ENCODE measurements around the gene TMUB2. TPM values are rescaled to one million over a fixed set of nuclear protein-coding genes. Genes with fewer than 3 reads are reported as not detected.
A peak's percentile ranks its signal among the peaks of the same experiment; 100 is the strongest.

Gene TMUB2
- total RNA-seq, 1 donor, result 20.4 TPM

DNA sequence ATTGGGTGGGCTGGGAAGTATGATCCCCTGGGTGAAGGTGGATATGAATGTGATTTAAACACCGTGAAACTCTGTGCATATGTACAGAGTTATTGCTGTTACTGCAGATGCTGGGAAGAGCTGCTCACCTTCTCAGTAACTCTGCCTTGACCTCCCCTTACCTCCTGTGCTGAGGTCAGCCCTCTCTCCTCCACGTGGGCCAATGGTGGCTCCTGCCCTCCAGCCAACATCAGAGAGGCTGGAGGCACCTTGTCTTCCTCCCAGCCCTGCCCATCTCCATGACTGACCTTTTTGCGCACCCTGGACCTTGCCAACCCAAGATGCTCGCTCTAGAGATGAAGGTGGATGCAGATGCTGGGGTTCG, 16.7 kb upstream of the TMUB2 start:
- H3K27me3 ChIP-seq (ENCODE audit: insufficient read depth, low read length), result no peaks in the 10 kb centered on the region
- H3K4me3 ChIP-seq (ENCODE audit: low read length), result no peak overlapping the region
- H3K9me3 ChIP-seq (ENCODE audit: low read depth, low read length), result no peaks in the 10 kb centered on the region
- peaks cover 4% of the 10 kb centered on the region for H3K4me1 ChIP-seq (ENCODE audit: insufficient read depth, low read length)

DNA sequence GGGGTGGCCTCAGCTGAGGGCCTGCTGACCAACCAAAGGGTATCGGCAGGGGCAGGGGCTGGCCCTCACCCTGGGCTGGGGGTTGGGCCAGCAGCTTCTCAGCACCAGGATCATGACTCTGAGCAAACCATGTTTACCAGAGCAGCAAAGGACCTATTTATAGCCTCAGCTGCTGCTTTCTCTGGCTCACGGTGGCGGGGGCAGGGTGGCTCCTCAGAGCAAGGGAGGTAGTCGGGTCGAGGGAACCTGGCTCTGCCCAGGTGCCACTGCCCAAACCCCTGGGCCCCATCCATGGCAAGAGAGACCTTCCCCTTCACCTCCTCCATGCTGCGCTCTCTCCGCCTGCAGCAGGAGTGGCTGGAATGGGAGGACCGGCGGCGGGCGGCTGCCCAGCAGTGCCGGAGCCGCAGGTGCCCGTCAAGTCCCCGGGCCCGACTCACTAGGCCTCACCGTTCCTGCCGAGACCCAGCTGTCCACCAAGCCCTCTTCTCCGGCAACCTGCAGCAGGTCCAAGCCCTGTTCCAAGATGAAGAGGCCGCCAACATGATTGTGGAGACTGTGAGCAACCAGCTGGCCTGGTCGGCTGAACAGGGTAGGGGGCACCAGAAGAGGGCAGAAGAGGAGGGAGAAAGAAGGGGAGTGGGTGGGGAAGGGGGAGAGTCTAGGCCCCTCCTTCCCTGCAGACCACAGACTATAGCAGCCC, 16.1 kb upstream of the TMUB2 start, which contains the start of gene ASB16:
Gene ASB16, plus strand, starts transcription at position 206 of the 703 bp plus-strand sequence. Its CDS starts 86 bp downstream, at position 292.
- no peak within 1 kb of the TSS for H3K4me3 ChIP-seq (ENCODE audit: low read length)
- no peaks in the 10 kb centered on the region for H3K27me3 ChIP-seq (ENCODE audit: insufficient read depth, low read length)
- peaks cover 4% of the 10 kb centered on the region for H3K4me1 ChIP-seq (ENCODE audit: insufficient read depth, low read length)
- no peaks in the 10 kb centered on the region for H3K9me3 ChIP-seq (ENCODE audit: low read depth, low read length)

DNA sequence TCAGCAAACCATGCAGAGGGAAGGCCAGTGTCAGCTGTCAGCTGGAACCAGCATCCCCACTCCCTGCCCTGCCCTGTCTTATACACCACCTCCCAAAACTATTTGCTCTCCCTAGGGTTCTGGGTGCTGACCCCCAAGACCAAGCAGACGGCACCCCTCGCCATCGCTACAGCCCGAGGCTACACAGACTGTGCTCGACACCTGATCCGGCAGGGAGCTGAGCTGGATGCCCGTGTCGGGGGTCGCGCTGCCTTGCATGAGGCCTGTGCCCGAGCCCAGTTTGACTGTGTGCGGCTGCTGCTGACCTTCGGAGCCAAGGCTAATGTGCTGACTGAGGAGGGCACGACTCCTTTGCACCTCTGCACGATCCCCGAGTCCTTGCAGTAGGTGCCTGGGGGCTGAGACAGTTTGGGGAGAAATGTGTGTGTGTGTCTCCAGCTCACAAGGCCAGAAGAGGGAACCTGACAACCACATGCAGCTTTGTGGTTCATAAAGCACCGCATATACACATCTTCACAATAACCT, 14.8 kb upstream of the TMUB2 start:
- Histone ChIP-seq H3K9me3 (ENCODE audit: low read depth, low read length) (no peaks in the 10 kb centered on the region), H3K4me3 (ENCODE audit: low read length) (no peak overlapping the region), H3K27me3 (ENCODE audit: insufficient read depth, low read length) (no peaks in the 10 kb centered on the region), H3K4me1 (ENCODE audit: insufficient read depth, low read length) (peaks cover 4% of the 10 kb centered on the region)

DNA sequence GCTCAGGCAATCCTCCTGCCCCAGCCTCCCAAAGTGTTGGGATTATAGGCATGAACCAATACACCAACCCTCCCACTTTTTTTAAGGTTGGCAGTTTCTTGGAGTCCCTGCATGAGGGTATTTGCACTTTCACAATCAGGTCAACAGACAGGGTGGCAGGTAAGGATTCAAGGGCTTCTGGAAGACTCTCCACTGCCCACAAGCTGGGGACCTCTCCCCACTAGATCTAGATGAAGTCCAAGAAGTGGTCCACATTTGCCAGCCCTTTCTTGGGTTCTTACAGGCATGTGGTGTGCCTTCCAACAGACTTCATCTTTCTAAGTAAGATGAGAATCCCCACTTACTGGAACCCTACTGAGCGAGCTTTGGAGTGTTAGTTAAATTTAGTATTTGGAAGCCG, 12.3 kb upstream of the TMUB2 start:
- Histone ChIP-seq H3K9me3 (ENCODE audit: low read depth, low read length) (no peaks in the 10 kb centered on the region), H3K27me3 (ENCODE audit: insufficient read depth, low read length) (no peaks in the 10 kb centered on the region), H3K4me3 (ENCODE audit: low read length) (no peak overlapping the region), H3K4me1 (ENCODE audit: insufficient read depth, low read length) (peaks cover 8% of the 10 kb centered on the region)

DNA sequence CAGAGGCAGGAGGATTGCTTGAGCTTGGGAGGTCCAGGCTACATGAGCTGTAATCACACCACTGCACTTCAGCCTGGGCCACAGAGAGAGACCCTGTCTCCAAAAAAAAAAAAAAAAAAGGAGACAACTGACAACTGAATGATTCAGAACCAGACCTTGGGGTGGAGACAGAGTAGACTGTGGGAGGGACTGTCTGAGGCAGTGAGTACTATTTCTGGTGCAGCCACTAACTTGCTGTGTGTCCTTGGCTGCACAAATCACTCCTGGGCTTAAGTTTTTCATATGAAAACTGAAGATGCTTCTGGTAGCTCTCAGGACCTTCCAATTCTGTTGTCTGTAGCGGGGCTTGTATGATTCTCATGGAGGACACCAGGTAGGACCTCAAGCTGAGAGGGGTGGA, 10.5 kb upstream of the TMUB2 start:
- H3K4me1 ChIP-seq (ENCODE audit: insufficient read depth, low read length), result peaks cover 8% of the 10 kb centered on the region
- no peak overlapping the region for H3K4me3 ChIP-seq (ENCODE audit: low read length)
- no peaks in the 10 kb centered on the region for H3K9me3 ChIP-seq (ENCODE audit: low read depth, low read length)
- no peaks in the 10 kb centered on the region for H3K27me3 ChIP-seq (ENCODE audit: insufficient read depth, low read length)

DNA sequence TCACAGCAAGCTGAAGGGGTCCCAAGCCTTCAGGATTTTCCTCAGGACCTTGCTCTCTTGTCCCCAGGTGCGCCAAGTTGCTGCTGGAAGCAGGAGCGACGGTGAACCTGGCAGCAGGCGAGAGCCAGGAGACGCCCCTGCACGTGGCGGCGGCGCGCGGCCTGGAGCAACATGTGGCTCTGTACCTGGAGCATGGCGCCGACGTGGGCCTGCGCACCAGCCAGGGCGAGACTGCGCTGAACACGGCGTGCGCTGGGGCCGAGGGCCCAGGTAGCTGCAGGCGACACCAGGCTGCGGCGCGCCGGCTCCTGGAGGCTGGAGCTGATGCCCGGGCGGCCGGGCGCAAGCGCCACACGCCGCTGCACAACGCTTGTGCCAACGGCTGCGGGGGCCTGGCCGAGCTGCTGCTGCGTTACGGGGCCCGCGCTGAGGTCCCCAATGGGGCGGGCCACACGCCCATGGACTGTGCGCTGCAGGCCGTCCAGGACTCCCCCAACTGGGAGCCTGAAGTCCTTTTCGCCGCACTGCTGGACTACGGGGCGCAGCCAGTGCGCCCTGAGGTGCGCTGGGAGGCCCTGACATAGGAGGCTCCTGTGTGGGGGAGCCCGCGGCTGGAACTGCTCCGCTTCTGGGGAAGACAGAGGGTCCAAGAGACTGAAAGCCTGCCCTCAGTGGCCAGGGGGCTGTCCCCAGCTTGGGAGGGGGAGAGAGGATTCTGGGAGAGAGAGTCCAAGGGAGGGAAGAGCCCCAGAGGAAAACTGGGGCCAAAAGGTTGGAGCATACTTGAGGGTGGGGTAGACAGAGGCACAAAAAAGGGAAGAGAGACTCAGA, 9.9 kb upstream of the TMUB2 start:
- Histone ChIP-seq H3K4me3 (ENCODE audit: low read length) (no peak overlapping the region), H3K27me3 (ENCODE audit: insufficient read depth, low read length) (no peaks in the 10 kb centered on the region), H3K4me1 (ENCODE audit: insufficient read depth, low read length) (peaks cover 8% of the 10 kb centered on the region)

DNA sequence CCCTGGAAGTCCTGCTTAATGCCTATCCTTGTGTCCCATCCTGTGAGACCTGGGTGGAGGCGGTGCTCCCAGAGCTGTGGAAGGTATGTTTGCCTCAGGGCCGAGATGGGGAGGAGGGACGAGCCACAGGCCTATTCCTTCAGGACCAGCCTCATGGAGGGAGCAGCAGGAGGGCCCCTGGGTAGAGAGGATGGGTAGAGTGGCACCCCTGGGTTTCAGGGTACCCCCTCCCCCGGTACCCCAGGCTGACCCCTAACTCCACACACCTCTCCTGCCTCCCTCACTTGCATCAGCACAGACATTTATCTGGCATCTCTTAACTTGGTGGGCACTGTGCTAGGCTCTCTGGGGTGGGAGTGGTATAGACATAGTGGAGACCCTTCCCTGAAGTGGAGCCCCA, 9.1 kb upstream of the TMUB2 start:
- H3K4me1 ChIP-seq (ENCODE audit: insufficient read depth, low read length), result peaks cover 8% of the 10 kb centered on the region
- H3K4me3 ChIP-seq (ENCODE audit: low read length), result no peak overlapping the region
- no peaks in the 10 kb centered on the region for H3K9me3 ChIP-seq (ENCODE audit: low read depth, low read length)
- no peaks in the 10 kb centered on the region for H3K27me3 ChIP-seq (ENCODE audit: insufficient read depth, low read length)

More for the DNA sequence above, 9.9 kb upstream of the TMUB2 start:
- no peaks in the 10 kb centered on the region for H3K9me3 ChIP-seq (ENCODE audit: low read depth, low read length)

DNA sequence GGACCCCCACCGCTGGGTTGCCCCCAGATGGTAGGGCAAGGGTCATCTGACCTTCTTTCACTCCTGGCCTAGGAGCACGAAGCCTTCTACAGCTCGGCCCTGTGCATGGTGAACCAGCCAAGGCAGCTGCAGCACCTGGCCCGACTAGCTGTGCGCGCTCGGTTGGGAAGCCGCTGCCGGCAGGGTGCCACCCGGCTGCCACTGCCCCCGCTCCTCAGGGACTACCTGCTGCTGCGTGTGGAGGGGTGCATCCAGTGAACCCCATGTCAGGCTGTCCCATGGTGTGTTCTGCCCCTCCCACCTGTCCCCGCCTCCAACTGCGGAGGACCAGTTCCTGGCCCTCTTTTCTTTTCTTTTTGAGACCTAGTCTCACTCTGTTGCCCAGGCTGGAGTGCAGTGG, 8.6 kb upstream of the TMUB2 start:
- Histone ChIP-seq H3K27me3 (ENCODE audit: insufficient read depth, low read length) (no peaks in the 10 kb centered on the region), H3K4me1 (ENCODE audit: insufficient read depth, low read length) (peaks cover 8% of the 10 kb centered on the region), H3K9me3 (ENCODE audit: low read depth, low read length) (no peaks in the 10 kb centered on the region), H3K4me3 (ENCODE audit: low read length) (no peak overlapping the region)

DNA sequence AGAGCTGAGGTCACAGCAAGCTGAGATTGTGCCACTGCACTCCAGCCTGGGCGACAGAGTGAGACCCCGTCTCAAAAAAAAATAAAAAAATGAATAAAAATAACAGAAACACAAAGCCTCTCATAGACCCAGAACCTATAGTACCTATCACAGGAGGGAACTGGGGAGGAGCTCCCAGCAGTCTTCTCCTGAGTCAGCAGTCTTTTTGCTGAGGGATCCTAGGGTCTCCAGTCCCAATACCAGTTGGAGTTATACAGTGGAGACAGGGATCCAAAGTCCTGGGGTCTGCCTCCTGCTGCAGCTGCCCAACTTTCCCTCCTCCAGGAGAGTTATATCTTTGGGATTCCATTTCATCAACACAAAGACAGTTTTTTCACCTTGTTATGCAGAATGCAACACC, 3.7 kb upstream of the TMUB2 start:
- no peaks in the 10 kb centered on the region for H3K27me3 ChIP-seq (ENCODE audit: insufficient read depth, low read length)
- H3K9me3 ChIP-seq (ENCODE audit: low read depth, low read length), result no peaks in the 10 kb centered on the region
- H3K4me3 ChIP-seq (ENCODE audit: low read length), result no peak overlapping the region
- peaks cover 36% of the 10 kb centered on the region for H3K4me1 ChIP-seq (ENCODE audit: insufficient read depth, low read length)

DNA sequence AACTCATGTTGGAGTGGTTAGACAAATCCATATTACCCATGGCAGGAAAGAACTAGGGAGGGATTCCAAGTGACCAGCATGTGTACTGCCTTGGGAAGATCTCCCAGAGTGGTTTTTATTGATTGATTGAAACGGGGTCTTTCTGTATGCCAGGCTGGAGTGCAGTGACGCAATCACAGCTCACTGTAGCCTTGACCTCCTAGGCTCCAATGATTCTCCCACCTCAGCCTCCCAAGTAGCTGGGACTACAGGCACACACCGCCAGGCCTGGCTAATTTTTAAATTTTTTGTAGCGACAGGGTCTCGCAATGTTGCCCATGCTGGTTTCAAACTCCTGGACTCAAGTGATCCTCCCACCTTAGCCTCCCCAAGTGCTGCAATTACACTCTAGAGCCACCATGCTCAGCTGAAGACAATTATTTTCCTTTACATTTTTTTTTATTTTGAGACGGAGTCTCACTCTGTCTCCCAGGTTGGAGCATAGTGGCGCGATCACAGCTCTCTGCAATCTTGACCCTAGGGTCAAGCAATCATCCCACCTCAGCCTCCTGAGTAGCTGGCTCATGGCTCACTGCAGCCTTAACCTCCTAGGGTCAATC, 2.5 kb upstream of the TMUB2 start:
- no peaks in the 10 kb centered on the region for H3K27me3 ChIP-seq (ENCODE audit: insufficient read depth, low read length)
- H3K9me3 ChIP-seq (ENCODE audit: low read depth, low read length), result no peaks in the 10 kb centered on the region
- peaks cover 40% of the 10 kb centered on the region for H3K4me1 ChIP-seq (ENCODE audit: insufficient read depth, low read length)
- no peak overlapping the region for H3K4me3 ChIP-seq (ENCODE audit: low read length)

DNA sequence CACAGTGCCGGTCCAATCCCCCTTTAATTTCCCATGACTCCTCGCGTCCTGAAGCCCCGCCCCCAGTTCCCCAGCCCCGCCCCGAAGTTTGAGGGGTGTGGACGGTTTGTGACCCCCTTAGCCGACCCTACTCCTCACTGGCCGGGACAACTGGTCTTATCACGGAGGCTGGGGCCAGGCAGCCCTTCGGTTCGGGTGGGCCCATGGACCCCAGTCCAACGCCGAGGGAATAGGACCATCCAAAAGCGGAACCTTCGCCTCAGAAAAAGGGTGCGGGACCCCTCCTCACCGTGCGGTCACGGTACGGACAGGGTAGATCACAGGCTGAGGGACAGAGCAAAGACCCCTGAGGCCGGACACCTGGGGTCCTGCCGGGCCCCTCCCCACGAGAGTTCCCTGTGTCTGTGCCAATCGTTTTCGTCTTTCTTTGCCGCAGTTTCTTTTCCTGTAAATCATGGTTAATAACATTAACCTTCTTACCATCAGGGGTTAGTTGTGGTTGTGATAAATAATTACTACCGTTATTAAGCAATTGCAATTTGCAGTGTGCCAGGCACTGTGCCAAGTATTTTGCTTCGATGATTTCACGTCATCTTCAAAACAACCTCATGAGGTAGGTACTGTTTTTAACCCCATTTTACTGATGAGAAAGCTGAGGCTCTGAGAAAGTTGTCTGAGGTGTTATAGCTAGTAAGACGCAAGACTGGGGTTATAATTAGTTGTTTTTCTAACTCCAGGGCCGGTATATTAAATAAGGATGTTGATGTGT, 543 bp downstream of the TMUB2 start:
- H3K27me3 ChIP-seq (ENCODE audit: insufficient read depth, low read length), result no peaks in the 10 kb centered on the region
- H3K4me1 ChIP-seq (ENCODE audit: insufficient read depth, low read length), result peaks cover 43% of the 10 kb centered on the region
- peak overlapping the region; percentile 93 for H3K4me3 ChIP-seq (ENCODE audit: low read length)
- no peaks in the 10 kb centered on the region for H3K9me3 ChIP-seq (ENCODE audit: low read depth, low read length)

DNA sequence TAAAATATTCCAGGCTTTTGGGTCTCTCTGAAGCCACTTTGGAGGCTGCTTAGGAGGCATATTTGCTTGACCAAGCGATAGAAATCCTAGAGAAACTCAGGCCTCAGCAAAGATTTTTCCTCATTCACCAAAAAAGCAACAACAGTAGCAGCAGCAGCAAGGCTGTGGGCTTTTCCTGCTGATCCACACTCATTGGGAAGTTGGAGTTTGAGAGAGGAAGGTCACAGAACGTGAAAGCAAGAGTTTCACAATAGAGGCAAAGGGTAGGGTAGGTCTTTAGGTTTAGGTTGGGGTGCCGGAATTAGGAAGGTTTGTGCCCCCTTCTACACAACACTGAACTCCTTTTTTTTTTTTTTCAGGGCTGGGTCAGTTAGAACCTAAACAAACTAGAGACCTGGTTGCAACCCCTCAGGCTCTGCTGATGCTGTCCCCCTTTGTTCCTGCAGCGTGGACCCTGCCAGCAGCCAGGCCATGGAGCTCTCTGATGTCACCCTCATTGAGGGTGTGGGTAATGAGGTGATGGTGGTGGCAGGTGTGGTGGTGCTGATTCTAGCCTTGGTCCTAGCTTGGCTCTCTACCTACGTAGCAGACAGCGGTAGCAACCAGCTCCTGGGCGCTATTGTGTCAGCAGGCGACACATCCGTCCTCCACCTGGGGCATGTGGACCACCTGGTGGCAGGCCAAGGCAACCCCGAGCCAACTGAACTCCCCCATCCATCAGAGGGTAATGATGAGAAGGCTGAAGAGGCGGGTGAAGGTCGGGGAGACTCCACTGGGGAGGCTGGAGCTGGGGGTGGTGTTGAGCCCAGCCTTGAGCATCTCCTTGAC, 2.0 kb downstream of the TMUB2 start:
- H3K4me3 ChIP-seq (ENCODE audit: low read length), result no peak overlapping the region
- H3K27me3 ChIP-seq (ENCODE audit: insufficient read depth, low read length), result no peaks in the 10 kb centered on the region
- H3K4me1 ChIP-seq (ENCODE audit: insufficient read depth, low read length), result peaks cover 45% of the 10 kb centered on the region
- no peaks in the 10 kb centered on the region for H3K9me3 ChIP-seq (ENCODE audit: low read depth, low read length)

DNA sequence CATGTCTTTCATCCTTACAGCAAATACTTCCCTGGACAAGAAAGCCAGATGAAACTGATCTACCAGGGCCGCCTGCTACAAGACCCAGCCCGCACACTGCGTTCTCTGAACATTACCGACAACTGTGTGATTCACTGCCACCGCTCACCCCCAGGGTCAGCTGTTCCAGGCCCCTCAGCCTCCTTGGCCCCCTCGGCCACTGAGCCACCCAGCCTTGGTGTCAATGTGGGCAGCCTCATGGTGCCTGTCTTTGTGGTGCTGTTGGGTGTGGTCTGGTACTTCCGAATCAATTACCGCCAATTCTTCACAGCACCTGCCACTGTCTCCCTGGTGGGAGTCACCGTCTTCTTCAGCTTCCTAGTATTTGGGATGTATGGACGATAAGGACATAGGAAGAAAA, 3.7 kb downstream of the TMUB2 start:
- Histone ChIP-seq H3K27me3 (ENCODE audit: insufficient read depth, low read length) (no peaks in the 10 kb centered on the region), H3K9me3 (ENCODE audit: low read depth, low read length) (no peaks in the 10 kb centered on the region), H3K4me3 (ENCODE audit: low read length) (no peak overlapping the region), H3K4me1 (ENCODE audit: insufficient read depth, low read length) (peaks cover 30% of the 10 kb centered on the region)

DNA sequence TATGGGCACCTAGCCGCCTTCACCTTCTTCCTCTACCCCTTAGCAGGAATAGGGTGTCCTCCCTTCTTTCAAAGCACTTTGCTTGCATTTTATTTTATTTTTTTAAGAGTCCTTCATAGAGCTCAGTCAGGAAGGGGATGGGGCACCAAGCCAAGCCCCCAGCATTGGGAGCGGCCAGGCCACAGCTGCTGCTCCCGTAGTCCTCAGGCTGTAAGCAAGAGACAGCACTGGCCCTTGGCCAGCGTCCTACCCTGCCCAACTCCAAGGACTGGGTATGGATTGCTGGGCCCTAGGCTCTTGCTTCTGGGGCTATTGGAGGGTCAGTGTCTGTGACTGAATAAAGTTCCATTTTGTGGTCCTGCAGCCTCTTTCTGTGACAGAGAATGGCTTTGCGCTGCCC, 4.6 kb downstream of the TMUB2 start:
- Histone ChIP-seq H3K4me3 (ENCODE audit: low read length) (no peak overlapping the region), H3K4me1 (ENCODE audit: insufficient read depth, low read length) (peaks cover 23% of the 10 kb centered on the region), H3K9me3 (ENCODE audit: low read depth, low read length) (no peaks in the 10 kb centered on the region), H3K27me3 (ENCODE audit: insufficient read depth, low read length) (no peaks in the 10 kb centered on the region)

All from mononuclear cell (primary cell).